Esophagus squamous epithelium (tissue), 5 donors: ENCODE data around the gene EFCAB6. TPM values are rescaled to one million over a fixed set of nuclear protein-coding genes. Genes with fewer than 3 reads are reported as not detected.

Experiments used
- DNase-seq: peaks from one replicate; lab custom pipeline; 2025; lab: John Stamatoyannopoulos, UW
- H3K27ac ChIP-seq, 4 donors: fragments of 200-600 bp; sonication (generic); one replicate each; pipeline ENCODE4 v1.5.1; 2016 to 2019; ENCODE audit warnings: mild to moderate bottlenecking in 1 of 4
- H3K27me3 ChIP-seq, 4 donors: fragments of 200-600 bp; sonication (generic); 1 replicate in 3 of 4; 2 replicates in 1 of 4; pipeline versions ENCODE4 v1.5.1 to v1.6.0; 2017 to 2021; ENCODE audit warnings: antibody characterized with exemption in 1 of 4
- H3K36me3 ChIP-seq, 3 donors: fragments of 200-600 bp; sonication (generic); one replicate each; pipeline ENCODE4 v1.5.1; 2016 to 2019
- H3K4me1 ChIP-seq, 3 donors: fragments of 200-600 bp; sonication (generic); one replicate each; pipeline ENCODE4 v1.5.1; 2017 to 2019
- H3K4me3 ChIP-seq, 4 donors: fragments of 200-600 bp; sonication (generic); 1 replicate in 3 of 4; 2 replicates in 1 of 4; pipeline ENCODE4 v1.5.1; 2016 to 2019; ENCODE audit warnings: mild to moderate bottlenecking in 2 of 4, moderate library complexity in 1 of 4
- H3K9me3 ChIP-seq, 3 donors: fragments of 200-600 bp; sonication (generic); one replicate each; pipeline ENCODE4 v1.5.1; 2016 to 2019
- CTCF ChIP-seq, 6 experiments: fragments of 450-650 bp in 4 of 6; fragments of 200-600 bp in 2 of 6; sonication (generic) in 2 of 6; IDR thresholded peaks; one replicate each; pipeline ENCODE4 v1.5.1; 2016 to 2019; ENCODE audit warnings: antibody characterized with exemption in 6 of 6, mild to moderate bottlenecking in 4 of 6, moderate library complexity in 4 of 6
- POLR2A ChIP-seq, 4 donors: fragments of 450-650 bp; IDR thresholded peaks; one replicate each; pipeline ENCODE4 v1.6.1; 2017; ENCODE audit warnings: antibody characterized with exemption in 4 of 4, mild to moderate bottlenecking in 4 of 4, moderate library complexity in 3 of 4
- whole genome bisulfite sequencing, 2 donors: methylation state at CpG; one replicate each; pipeline ENCODE4 v1.1.5; 2018; 5-methylcytosine and 5-hydroxymethylcytosine counted together
- intact Hi-C: fragments of 100-400 bp; cut with DNase I; formaldehyde crosslinking; loops from one replicate; pipeline ENCODE4 v1.15.0; 2022
- total RNA-seq, 4 donors: library from RNA; depleted of rRNA; stranded (reverse); fragments of >200 nt; gene quantifications; one replicate each; pipeline ENCODE4 v1.1.0, GENCODE V29; 2016
- donor health status: DM: yes; HTN: yes; CAD: no.

Gene EFCAB6
- total RNA-seq, 4 donors from 2014 or later = 0.22 to 1.5 (median 0.90) TPM

- H3K36me3 ChIP-seq = no peaks in the 10 kb centered on the region
- peaks cover 0 to 4% (median 4%) of the 10 kb centered on the region in 3 donors for H3K9me3 ChIP-seq
- H3K27me3 ChIP-seq = no peaks in the 10 kb centered on the region
- H3K4me3 ChIP-seq = no peak overlapping the region
- intact Hi-C loops = no loop called here
- no peak for DNase-seq
- H3K27ac ChIP-seq = no peak overlapping the region
- 63 to 88% methylated on average over 3 of the region's 3 CpGs for WGBS, 2 donors
- H3K4me1 ChIP-seq = no peaks in the 10 kb centered on the region
- no peak for TF ChIP-seq CTCF (IDR thresholded peaks at IDR 0.05)
- TF ChIP-seq POLR2A (IDR thresholded peaks at IDR 0.05) = no peak
Observed at GRCh38 chr22:43616645-43617044, 195.5 kb downstream of the EFCAB6 start.

GRCh38 chr22:43600265-43600664 is 211.8 kb downstream of the EFCAB6 start:
- no peak for TF ChIP-seq CTCF (IDR thresholded peaks at IDR 0.05)
- no peak for TF ChIP-seq POLR2A (IDR thresholded peaks at IDR 0.05)
- 72 to 86% methylated on average over 6 to 9 of the region's 9 CpGs for WGBS, 2 donors
- Histone ChIP-seq H3K9me3 (no peaks in the 10 kb centered on the region), H3K4me3 (no peak overlapping the region), H3K4me1 (no peaks in the 10 kb centered on the region), H3K27ac (no peak overlapping the region), H3K27me3 (no peaks in the 10 kb centered on the region), H3K36me3 (no peaks in the 10 kb centered on the region)
- DNase-seq = no peak
- intact Hi-C loops = no loop called here

GRCh38 chr22:43592476-43592875 is 219.6 kb downstream of the EFCAB6 start:
- no peak for DNase-seq
- intact Hi-C loops = no loop called here
- Histone ChIP-seq H3K27ac (no peak overlapping the region), H3K36me3 (no peaks in the 10 kb centered on the region), H3K9me3 (no peaks in the 10 kb centered on the region), H3K27me3 (no peaks in the 10 kb centered on the region), H3K4me3 (no peak overlapping the region), H3K4me1 (no peaks in the 10 kb centered on the region)
- 38 to 64% methylated on average over 11 of the region's 11 CpGs for WGBS, 2 donors
- TF ChIP-seq CTCF (IDR thresholded peaks at IDR 0.05) (no peak), POLR2A (IDR thresholded peaks at IDR 0.05) (no peak)

- H3K27ac ChIP-seq = no peak overlapping the region
- no peaks in the 10 kb centered on the region for H3K36me3 ChIP-seq
- intact Hi-C loops = no loop called here
- no peaks in the 10 kb centered on the region for H3K27me3 ChIP-seq
- 54 to 77% methylated on average over 4 to 6 of the region's 6 CpGs for WGBS, 2 donors
- H3K4me1 ChIP-seq = no peaks in the 10 kb centered on the region
- H3K4me3 ChIP-seq = no peak overlapping the region
- no peak for DNase-seq
- TF ChIP-seq CTCF (IDR thresholded peaks at IDR 0.05) (no peak), POLR2A (IDR thresholded peaks at IDR 0.05) (no peak)
- no peaks in the 10 kb centered on the region for H3K9me3 ChIP-seq
Observed at GRCh38 chr22:43591380-43591779, 220.7 kb downstream of the EFCAB6 start.

GRCh38 chr22:43587574-43587973 is 224.5 kb downstream of the EFCAB6 start:
- Histone ChIP-seq H3K4me1 (no peaks in the 10 kb centered on the region), H3K9me3 (peaks cover 0 to 21% (median 5%) of the 10 kb centered on the region in 3 donors), H3K27ac (no peak overlapping the region), H3K4me3 (no peak overlapping the region), H3K36me3 (no peaks in the 10 kb centered on the region), H3K27me3 (no peaks in the 10 kb centered on the region)
- WGBS, 2 donors = 0 to 65% methylated on average over 1 of the region's 1 CpG
- no peak for TF ChIP-seq CTCF (IDR thresholded peaks at IDR 0.05)
- TF ChIP-seq POLR2A (IDR thresholded peaks at IDR 0.05) = no peak
- intact Hi-C loops = no loop called here
- DNase-seq = no peak
